Natural killer cell (primary cell): ENCODE results near the gene CD177. TPM values are rescaled to one million over a fixed set of nuclear protein-coding genes. Genes with fewer than 3 reads are reported as not detected.
"Not testable (repeated sequence)": the region's sequence is repeated elsewhere in the genome, so short reads cannot be mapped to it uniquely, and the experiment has no call there.

Experiments used
- ATAC-seq, 3 donors: fragments of 150-1000 bp in 2 of 3; fragments of 200-7000 bp in 1 of 3; cut with Tn5 transposase; 1 replicate in 1 of 3; 2 replicates in 2 of 3; pipeline ENCODE4 v1.10.0; 2021; ENCODE audit warnings: mild to moderate bottlenecking in 2 of 3, moderate library complexity in 2 of 3
- DNase-seq, 2 donors: peaks; one replicate each; pipeline versions ENCODE4 v3.0.0 to v3.0.0-alpha.2; 2013 to 2021; ENCODE audit warnings: mixed read lengths in 1 of 2
- H3K27ac ChIP-seq: one replicate; pipeline ENCODE4 v1.5.1; 2013; ENCODE audit warnings: mild to moderate bottlenecking, low read length
- H3K27me3 ChIP-seq: one replicate; pipeline ENCODE4 v1.6.1; 2013; ENCODE audit warnings: low read length; ENCODE audit not compliant: control insufficient read depth, insufficient read depth
- H3K36me3 ChIP-seq: one replicate; pipeline ENCODE4 v1.6.1; 2013; ENCODE audit warnings: low read length; ENCODE audit not compliant: control insufficient read depth, insufficient read depth
- H3K4me1 ChIP-seq: one replicate; pipeline ENCODE4 v1.6.1; 2013; ENCODE audit warnings: low read length; ENCODE audit not compliant: control insufficient read depth, insufficient read depth
- H3K4me3 ChIP-seq: one replicate; pipeline ENCODE4 v1.5.1; 2013; ENCODE audit warnings: low read length
- H3K9me3 ChIP-seq: one replicate; pipeline ENCODE4 v1.6.1; 2013; ENCODE audit warnings: low read length; ENCODE audit not compliant: control insufficient read depth, insufficient read depth
- H3K27ac Mint-ChIP-seq, 2 donors: one replicate each; pipeline ENCODE4 v1.8.0; 2022; ENCODE audit warnings: mild to moderate bottlenecking in 2 of 2, mixed read lengths in 2 of 2, moderate library complexity in 1 of 2
- H3K27me3 Mint-ChIP-seq, 2 donors: one replicate each; pipeline ENCODE4 v1.8.0; 2022; ENCODE audit warnings: low read depth in 2 of 2, mixed read lengths in 2 of 2
- H3K36me3 Mint-ChIP-seq: one replicate; pipeline ENCODE4 v1.8.0; 2022; ENCODE audit warnings: mixed read lengths
- H3K4me1 Mint-ChIP-seq, 2 donors: one replicate each; pipeline ENCODE4 v1.8.0; 2022; ENCODE audit warnings: mixed read lengths in 2 of 2
- H3K4me3 Mint-ChIP-seq: one replicate; pipeline ENCODE4 v1.8.0; 2022; ENCODE audit warnings: mild to moderate bottlenecking, moderate library complexity, mixed read lengths
- H3K9me3 Mint-ChIP-seq, 2 donors: one replicate each; pipeline ENCODE4 v1.8.0; 2022; ENCODE audit warnings: mixed read lengths in 2 of 2
- CTCF ChIP-seq: fragments of 200-600 bp; IDR thresholded peaks from one replicate; pipeline ENCODE4 v1.8.0; 2022; ENCODE audit warnings: antibody characterized with exemption
- WGBS: methylation state at CpG from one replicate; pipeline ENCODE4 v1.1.7; 2013; ENCODE audit warnings: missing lambda C conversion rate; ENCODE audit not compliant: insufficient coverage; 5-methylcytosine and 5-hydroxymethylcytosine counted together
- intact Hi-C: fragments of 100-400 bp; cut with micrococcal nuclease; formaldehyde crosslinking; loops from one replicate; pipeline ENCODE4 v1.14.2; 2022
- total RNA-seq, 4 donors: library from RNA; stranded (reverse); fragments of 120-200 nt in 1 of 4; gene quantifications; one replicate each; pipeline versions ENCODE4 v1.2.3 to v1.2.4, GENCODE V29; 2013 to 2022

The CD177 gene
- total RNA-seq, 3 donors from 2014 or later (not counting 1 experiment from before 2014, with no cell fraction given) = not detected

GRCh38 chr19:43351998-43352746, 1.3 kb upstream of the CD177 start:
- H3K27me3 Mint-ChIP-seq = peaks cover 7 to 8% of the 10 kb centered on the region in 2 donors
- no peaks in the 10 kb centered on the region for H3K36me3 Mint-ChIP-seq
- no peak for TF ChIP-seq CTCF
- peaks cover 0 to 1% of the 10 kb centered on the region in 2 donors for H3K9me3 Mint-ChIP-seq
- H3K27ac Mint-ChIP-seq = no peak overlapping the region
- 54% methylated on average over 7 of the region's 7 CpGs for WGBS
- Histone ChIP-seq H3K27ac (no peak overlapping the region), H3K27me3 (peaks cover 3% of the 10 kb centered on the region), H3K36me3 (no peaks in the 10 kb centered on the region), H3K4me3 (no peak overlapping the region), H3K9me3 (no peaks in the 10 kb centered on the region), H3K4me1 (no peaks in the 10 kb centered on the region)
- intact Hi-C loops = no loop called here
- no peaks in the 10 kb centered on the region for H3K4me1 Mint-ChIP-seq
- no peak for DNase-seq
- no peak overlapping the region for H3K4me3 Mint-ChIP-seq
- no peak for ATAC-seq

GRCh38 chr19:43354305-43354627, 780 bp downstream of the CD177 start:
- H3K36me3 Mint-ChIP-seq = no peaks in the 10 kb centered on the region
- no peak for ATAC-seq
- WGBS = 24% methylated on average over 19 of the region's 19 CpGs

GRCh38 chr19:43356749-43357148, 3.3 kb downstream of the CD177 start:
- H3K36me3 ChIP-seq, H3K27me3 Mint-ChIP-seq, H3K27ac ChIP-seq, DNase-seq, H3K27me3 ChIP-seq, H3K9me3 Mint-ChIP-seq, H3K4me1 Mint-ChIP-seq, H3K36me3 Mint-ChIP-seq, intact Hi-C loops, H3K9me3 ChIP-seq, H3K27ac Mint-ChIP-seq, ATAC-seq, H3K4me3 Mint-ChIP-seq, H3K4me1 ChIP-seq, H3K4me3 ChIP-seq: not testable (repeated sequence)
- WGBS = no CpG with 5 or more reads among the region's 3 CpGs

More at GRCh38 chr19:43354305-43354627, 780 bp downstream of the CD177 start:
- DNase-seq = no peak
- Mint-ChIP-seq H3K27ac (no peak overlapping the region), H3K4me1 (no peaks in the 10 kb centered on the region), H3K27me3 (peaks cover 7 to 8% of the 10 kb centered on the region in 2 donors), H3K9me3 (no peaks in the 10 kb centered on the region), H3K4me3 (no peak overlapping the region)
- H3K9me3 ChIP-seq = no peaks in the 10 kb centered on the region
- no peaks in the 10 kb centered on the region for H3K4me1 ChIP-seq
- no peak overlapping the region for H3K4me3 ChIP-seq
- no peaks in the 10 kb centered on the region for H3K36me3 ChIP-seq
- H3K27ac ChIP-seq = no peak overlapping the region
- intact Hi-C loops = no loop called here
- peaks cover 3% of the 10 kb centered on the region for H3K27me3 ChIP-seq
- no peak for TF ChIP-seq CTCF

- no peaks in the 10 kb centered on the region for H3K4me1 Mint-ChIP-seq
- H3K36me3 Mint-ChIP-seq = no peaks in the 10 kb centered on the region
- no peak overlapping the region for H3K4me3 Mint-ChIP-seq
- WGBS = 89% methylated on average over 7 of the region's 8 CpGs
- H3K9me3 Mint-ChIP-seq = no peaks in the 10 kb centered on the region
- Histone ChIP-seq H3K27ac (no peak overlapping the region), H3K4me3 (no peak overlapping the region), H3K27me3 (no peaks in the 10 kb centered on the region), H3K4me1 (no peaks in the 10 kb centered on the region), H3K9me3 (no peaks in the 10 kb centered on the region), H3K36me3 (no peaks in the 10 kb centered on the region)
- DNase-seq (no peak), ATAC-seq (no peak)
- no peak for TF ChIP-seq CTCF
- peaks cover 0 to 4% of the 10 kb centered on the region in 2 donors for H3K27me3 Mint-ChIP-seq
- intact Hi-C loops = no loop called here
- no peak overlapping the region for H3K27ac Mint-ChIP-seq
These were observed 8.7 kb downstream of the CD177 start for GRCh38 chr19:43362179-43362578.
